Loucy (cell line): ENCODE results near the gene RFC4.

Source experiments
- EZH2phosphoT487 ChIP-seq: fragments of 200-600 bp; IDR thresholded peaks from 2 replicates; pipeline ENCODE4 v1.6.1; 2018; ENCODE audit warnings: antibody characterized with exemption, mild to moderate bottlenecking, moderate library complexity, borderline replicate concordance
- TF ChIP-seq, protein P1 (sequence below): fragments of 200-600 bp; sonication (generic); conservative IDR thresholded peaks from 2 replicates; pipeline ENCODE4 v1.5.1; 2014; ENCODE audit warnings: mild to moderate bottlenecking, antibody characterized with exemption, low read length

GRCh38 chr3:186759231-186759930 is 46.9 kb downstream of the RFC4 start:
- TF ChIP-seq, protein P1, sequence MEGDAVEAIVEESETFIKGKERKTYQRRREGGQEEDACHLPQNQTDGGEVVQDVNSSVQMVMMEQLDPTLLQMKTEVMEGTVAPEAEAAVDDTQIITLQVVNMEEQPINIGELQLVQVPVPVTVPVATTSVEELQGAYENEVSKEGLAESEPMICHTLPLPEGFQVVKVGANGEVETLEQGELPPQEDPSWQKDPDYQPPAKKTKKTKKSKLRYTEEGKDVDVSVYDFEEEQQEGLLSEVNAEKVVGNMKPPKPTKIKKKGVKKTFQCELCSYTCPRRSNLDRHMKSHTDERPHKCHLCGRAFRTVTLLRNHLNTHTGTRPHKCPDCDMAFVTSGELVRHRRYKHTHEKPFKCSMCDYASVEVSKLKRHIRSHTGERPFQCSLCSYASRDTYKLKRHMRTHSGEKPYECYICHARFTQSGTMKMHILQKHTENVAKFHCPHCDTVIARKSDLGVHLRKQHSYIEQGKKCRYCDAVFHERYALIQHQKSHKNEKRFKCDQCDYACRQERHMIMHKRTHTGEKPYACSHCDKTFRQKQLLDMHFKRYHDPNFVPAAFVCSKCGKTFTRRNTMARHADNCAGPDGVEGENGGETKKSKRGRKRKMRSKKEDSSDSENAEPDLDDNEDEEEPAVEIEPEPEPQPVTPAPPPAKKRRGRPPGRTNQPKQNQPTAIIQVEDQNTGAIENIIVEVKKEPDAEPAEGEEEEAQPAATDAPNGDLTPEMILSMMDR, result no peak
- TF ChIP-seq EZH2phosphoT487, result no peak
